SK-N-SH treated with all-trans-retinoic acid at 6 μM for 48 hours (cell line): ENCODE data around the gene GPR55.

ENCODE experiments used
- ATAC-seq: fragments of 200-7000 bp; cut with Tn5 transposase; 3 replicates; pipeline ENCODE4 v1.9.1; 2020; ENCODE audit warnings: mild to moderate bottlenecking, moderate library complexity
- ARNTL ChIP-seq: fragments of 450-650 bp; formaldehyde crosslinking; IDR thresholded peaks from 2 replicates; pipeline ENCODE4 v1.5.0; 2020; ENCODE audit warnings: low read depth, mild to moderate bottlenecking, moderate library complexity, borderline replicate concordance
- BACH2 ChIP-seq: fragments of 250-450 bp; sonication (Bioruptor Pico); IDR thresholded peaks from 2 replicates; pipeline ENCODE4 v1.9.0; 2021; ENCODE audit warnings: mild to moderate bottlenecking, borderline replicate concordance
- CSDC2 ChIP-seq: fragments of 250-450 bp; sonication (Bioruptor Pico); IDR thresholded peaks from 2 replicates; pipeline ENCODE4 v1.5.0; 2020; ENCODE audit warnings: mild to moderate bottlenecking, moderate library complexity
- CSRNP3 ChIP-seq: fragments of 250-450 bp; sonication (Bioruptor Pico); IDR thresholded peaks from 2 replicates; pipeline ENCODE4 v1.5.1; 2021; ENCODE audit warnings: mild to moderate bottlenecking, moderate library complexity
- ESRRG ChIP-seq: fragments of 250-450 bp; sonication (Bioruptor Pico); IDR thresholded peaks from 2 replicates; pipeline ENCODE4 v1.6.1; 2021; ENCODE audit warnings: mild to moderate bottlenecking
- GLIS3 ChIP-seq: fragments of 250-450 bp; sonication (Bioruptor Pico); IDR thresholded peaks from 2 replicates; pipeline ENCODE4 v1.5.0; 2020; ENCODE audit warnings: mild to moderate bottlenecking, moderate library complexity
- ISL1 ChIP-seq: fragments of 250-450 bp; sonication (Bioruptor Pico); IDR thresholded peaks from 2 replicates; pipeline ENCODE4 v2.1.2; 2022; ENCODE audit warnings: mild to moderate bottlenecking, moderate library complexity
- PATZ1 ChIP-seq: fragments of 250-450 bp; sonication (Bioruptor Pico); IDR thresholded peaks from 2 replicates; pipeline ENCODE4 v1.8.0; 2020; ENCODE audit warnings: mild to moderate bottlenecking, moderate library complexity, borderline replicate concordance
- POU6F1 ChIP-seq: fragments of 250-450 bp; sonication (Bioruptor Pico); IDR thresholded peaks from 2 replicates; pipeline ENCODE4 v1.8.0; 2021; ENCODE audit warnings: low read depth, mild to moderate bottlenecking, moderate library complexity, borderline replicate concordance
- PPARA ChIP-seq: fragments of 250-450 bp; sonication (Bioruptor Pico); IDR thresholded peaks from 2 replicates; pipeline ENCODE4 v1.5.0; 2020; ENCODE audit warnings: mild to moderate bottlenecking, borderline replicate concordance
- RARB ChIP-seq: fragments of 250-450 bp; sonication (Bioruptor Pico); IDR thresholded peaks from 2 replicates; pipeline ENCODE4 v1.8.0; 2021; ENCODE audit warnings: mild to moderate bottlenecking, moderate library complexity
- SNAI2 ChIP-seq: fragments of 250-450 bp; sonication (Bioruptor Pico); IDR thresholded peaks from 2 replicates; pipeline ENCODE4 v1.5.0; 2020; ENCODE audit warnings: mild to moderate bottlenecking, moderate library complexity
- TOX ChIP-seq: fragments of 250-450 bp; sonication (Bioruptor Pico); IDR thresholded peaks from 2 replicates; pipeline ENCODE4 v1.8.0; 2021; ENCODE audit warnings: mild to moderate bottlenecking, moderate library complexity, borderline replicate concordance
- TSHZ2 ChIP-seq: fragments of 250-450 bp; sonication (Bioruptor Pico); IDR thresholded peaks from 2 replicates; pipeline ENCODE4 v1.5.0; 2020; ENCODE audit warnings: mild to moderate bottlenecking, moderate library complexity
- ZC3H10 ChIP-seq: fragments of 250-450 bp; sonication (Bioruptor Pico); IDR thresholded peaks from 2 replicates; pipeline ENCODE4 v1.5.1; 2021; ENCODE audit warnings: mild to moderate bottlenecking, moderate library complexity
- ZFP3 ChIP-seq: fragments of 250-450 bp; sonication (Bioruptor Pico); IDR thresholded peaks from 2 replicates; pipeline ENCODE4 v1.5.0; 2020; ENCODE audit warnings: mild to moderate bottlenecking, moderate library complexity
- ZFP30 ChIP-seq: fragments of 450-650 bp; formaldehyde crosslinking; IDR thresholded peaks from 2 replicates; pipeline ENCODE4 v1.5.0; 2022; ENCODE audit warnings: mild to moderate bottlenecking, moderate library complexity
- ZNF565 ChIP-seq: fragments of 450-650 bp; formaldehyde crosslinking; conservative IDR thresholded peaks from 2 replicates; pipeline ENCODE4 v1.5.0; 2020; ENCODE audit warnings: low read depth, mild to moderate bottlenecking, moderate library complexity
- ZNF70 ChIP-seq: fragments of 450-650 bp; formaldehyde crosslinking; IDR thresholded peaks from 2 replicates; pipeline ENCODE4 v1.5.0; 2020; ENCODE audit warnings: mild to moderate bottlenecking, moderate library complexity
- ZNF8 ChIP-seq: fragments of 450-650 bp; formaldehyde crosslinking; IDR thresholded peaks from 2 replicates; pipeline ENCODE4 v1.5.0; 2020; ENCODE audit warnings: mild to moderate bottlenecking, moderate library complexity

The GPR55 gene

GRCh38 chr2:230893841-230894781, 30.9 kb downstream of the GPR55 start (continued):
- no peak for TF ChIP-seq TSHZ2 (CRISPR knock-in tag)
- no peak for TF ChIP-seq BACH2 (CRISPR knock-in tag)
- no peak for TF ChIP-seq ZNF70
- TF ChIP-seq GLIS3: no peak

- TF ChIP-seq GLIS3: no peak
- TF ChIP-seq ARNTL (CRISPR knock-in tag): no peak
- ATAC-seq: no peak
Observed at GRCh38 chr2:230893338-230893737, 31.7 kb downstream of the GPR55 start.

GRCh38 chr2:230891509-230891908, 33.5 kb downstream of the GPR55 start:
- TF ChIP-seq CSRNP3 (no peak), ARNTL (CRISPR knock-in tag) (no peak), TOX (CRISPR knock-in tag) (no peak), RARB (no peak), GLIS3 (no peak), ZNF70 (no peak), ZFP3 (CRISPR knock-in tag) (no peak), TSHZ2 (CRISPR knock-in tag) (no peak), PPARA (CRISPR knock-in tag) (no peak), SNAI2 (CRISPR knock-in tag) (no peak), ISL1 (CRISPR knock-in tag) (no peak)
- TF ChIP-seq, all 23 proteins: peak for 0
- ATAC-seq: no peak

GRCh38 chr2:230891064-230891463, 34.0 kb downstream of the GPR55 start:
- ATAC-seq: no peak
- no peak for TF ChIP-seq SNAI2 (CRISPR knock-in tag)

- no peak for ATAC-seq
- TF ChIP-seq ZNF565 (CRISPR knock-in tag) (no peak), CSRNP3 (no peak), ZFP3 (CRISPR knock-in tag) (no peak), PPARA (CRISPR knock-in tag) (no peak), ZC3H10 (CRISPR knock-in tag) (no peak), POU6F1 (no peak), CSDC2 (no peak), PATZ1 (CRISPR knock-in tag) (no peak), ESRRG (CRISPR knock-in tag) (no peak), TOX (CRISPR knock-in tag) (no peak), ZFP30 (no peak), ZNF8 (CRISPR knock-in tag) (no peak), ISL1 (CRISPR knock-in tag) (no peak), ARNTL (CRISPR knock-in tag) (no peak)
Observed at GRCh38 chr2:230890646-230891045, 34.4 kb downstream of the GPR55 start.
